ENCODE data around the gene MYL6. TPM values are rescaled to one million over a fixed set of nuclear protein-coding genes. Genes with fewer than 3 reads are reported as not detected.

The MYL6 gene
- total RNA-seq, 4 donors from 2014 or later = 1,110 to 2,359 (median 1,915) TPM

DNA sequence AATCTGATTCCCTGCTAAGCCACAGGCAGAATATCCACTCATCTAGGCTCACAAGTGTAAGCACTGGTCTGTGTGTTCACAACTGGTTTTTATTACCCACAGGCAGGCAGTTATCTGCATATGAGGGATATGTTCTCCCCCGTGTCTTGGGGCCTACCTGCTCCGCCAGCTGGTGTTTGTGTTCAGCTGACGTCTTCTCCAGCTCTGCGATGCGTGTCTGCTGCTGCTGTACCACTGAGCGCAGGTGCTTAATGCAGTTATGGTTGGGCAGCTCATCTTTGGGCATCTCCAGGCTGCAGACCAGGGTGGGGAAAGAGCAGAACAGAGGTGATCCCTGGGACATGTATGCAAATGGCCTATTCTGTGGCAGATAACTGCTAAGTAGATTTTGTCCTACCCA, 49.8 kb downstream of the MYL6 start:
- H3K4me1 ChIP-seq = no peaks in the 10 kb centered on the region
- no peak overlapping the region for H3K4me3 ChIP-seq (replicated peaks in 1 of 3)
- H3K9me3 ChIP-seq = no peaks in the 10 kb centered on the region
- DNase-seq = no peak
- H3K27ac ChIP-seq = no peak overlapping the region
- peaks cover 58 to 63% of the 10 kb centered on the region in 2 donors for H3K36me3 ChIP-seq
- intact Hi-C loops (cut with DNase I) = loop anchor here (10.0 kb wide), 1 partner anchor 257 kb away; the partner anchor contains the start of gene SPRYD4
- 91 to 96% methylated on average over 6 of the region's 6 CpGs for WGBS, 2 donors
- TF ChIP-seq, protein P1, sequence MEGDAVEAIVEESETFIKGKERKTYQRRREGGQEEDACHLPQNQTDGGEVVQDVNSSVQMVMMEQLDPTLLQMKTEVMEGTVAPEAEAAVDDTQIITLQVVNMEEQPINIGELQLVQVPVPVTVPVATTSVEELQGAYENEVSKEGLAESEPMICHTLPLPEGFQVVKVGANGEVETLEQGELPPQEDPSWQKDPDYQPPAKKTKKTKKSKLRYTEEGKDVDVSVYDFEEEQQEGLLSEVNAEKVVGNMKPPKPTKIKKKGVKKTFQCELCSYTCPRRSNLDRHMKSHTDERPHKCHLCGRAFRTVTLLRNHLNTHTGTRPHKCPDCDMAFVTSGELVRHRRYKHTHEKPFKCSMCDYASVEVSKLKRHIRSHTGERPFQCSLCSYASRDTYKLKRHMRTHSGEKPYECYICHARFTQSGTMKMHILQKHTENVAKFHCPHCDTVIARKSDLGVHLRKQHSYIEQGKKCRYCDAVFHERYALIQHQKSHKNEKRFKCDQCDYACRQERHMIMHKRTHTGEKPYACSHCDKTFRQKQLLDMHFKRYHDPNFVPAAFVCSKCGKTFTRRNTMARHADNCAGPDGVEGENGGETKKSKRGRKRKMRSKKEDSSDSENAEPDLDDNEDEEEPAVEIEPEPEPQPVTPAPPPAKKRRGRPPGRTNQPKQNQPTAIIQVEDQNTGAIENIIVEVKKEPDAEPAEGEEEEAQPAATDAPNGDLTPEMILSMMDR (IDR thresholded peaks at IDR 0.05) = no peak
- H3K27me3 ChIP-seq = no peaks in the 10 kb centered on the region

Other genes starting within 250 kb of the MYL6 start
- gene PYM1, start 230.5 kb upstream of the MYL6 start, total RNA-seq = 10 to 100 TPM; 28.6 to 48.2 (median 43.7) TPM
- 10 to 100 TPM; 20.6 to 55.9 (median 28.7) TPM for gene DGKA, start 227.2 kb upstream of the MYL6 start, total RNA-seq
- 1 to 10 TPM; 1.7 to 5.8 (median 3.0) TPM for gene PMEL, start 192.3 kb upstream of the MYL6 start, total RNA-seq
- gene CDK2, start 191.5 kb upstream of the MYL6 start, total RNA-seq = 10 to 100 TPM; 13.9 to 17.2 (median 15.8) TPM
- gene RAB5B, start 184.3 kb upstream of the MYL6 start, total RNA-seq = 100 to 1,000 TPM; 104 to 119 (median 107) TPM
- gene SUOX, start 161.1 kb upstream of the MYL6 start, total RNA-seq = 10 to 100 TPM; 18.7 to 36.8 (median 36.2) TPM
- 10 to 100 TPM in 2 of 4 donors, 1 to 10 TPM in 2; 4.2 to 10.9 (median 9.4) TPM for gene IKZF4, start 137.3 kb upstream of the MYL6 start, total RNA-seq
- 1,000 to 10,000 TPM in 1 of 4 donors, 100 to 1,000 TPM in 2, 10 to 100 TPM in 1; 81.4 to 1,193 (median 632) TPM for gene RPS26, start 116.4 kb upstream of the MYL6 start, total RNA-seq
- 10 to 100 TPM; 14.7 to 30.0 (median 20.4) TPM for gene ERBB3, start 78.2 kb upstream of the MYL6 start, total RNA-seq
- gene PA2G4, start 53.8 kb upstream of the MYL6 start, total RNA-seq = 100 to 1,000 TPM in 3 of 4 donors, 10 to 100 TPM in 1; 94.0 to 142 (median 122) TPM
- 1,000 to 10,000 TPM; 1,344 to 2,817 (median 2,330) TPM for gene RPL41, start 41.7 kb upstream of the MYL6 start, total RNA-seq
- gene ZC3H10, start 40.1 kb upstream of the MYL6 start, total RNA-seq = 1 to 10 TPM; 4.7 to 7.7 (median 5.6) TPM
- gene ESYT1, start 30.1 kb upstream of the MYL6 start, total RNA-seq = 10 to 100 TPM; 60.6 to 84.7 (median 68.7) TPM
- 100 to 1,000 TPM in 1 of 4 donors, 10 to 100 TPM in 3; 33.4 to 115 (median 48.1) TPM for gene MYL6B, start 5.8 kb upstream of the MYL6 start, total RNA-seq
- gene SMARCC2, start 31.1 kb downstream of the MYL6 start, total RNA-seq = 100 to 1,000 TPM in 1 of 4 donors, 10 to 100 TPM in 3; 76.5 to 101 (median 83.0) TPM
- gene RNF41, start 63.6 kb downstream of the MYL6 start, total RNA-seq = 10 to 100 TPM; 63.4 to 89.7 (median 73.4) TPM
- 10 to 100 TPM; 19.4 to 35.7 (median 31.4) TPM for gene NABP2, start 66.0 kb downstream of the MYL6 start, total RNA-seq
- not detected for gene SLC39A5, start 71.7 kb downstream of the MYL6 start, total RNA-seq
- 10 to 100 TPM; 15.9 to 22.3 (median 18.3) TPM for gene ANKRD52, start 100.0 kb downstream of the MYL6 start, total RNA-seq
- 10 to 100 TPM; 11.3 to 28.7 (median 19.7) TPM for gene COQ10A, start 108.6 kb downstream of the MYL6 start, total RNA-seq
- gene CS, start 142.0 kb downstream of the MYL6 start, total RNA-seq = 100 to 1,000 TPM; 110 to 190 (median 118) TPM
- gene CNPY2, start 157.6 kb downstream of the MYL6 start, total RNA-seq = 100 to 1,000 TPM; 107 to 129 (median 124) TPM
- 100 to 1,000 TPM in 3 of 4 donors, 10 to 100 TPM in 1; 95.7 to 148 (median 134) TPM for gene PAN2, start 175.6 kb downstream of the MYL6 start, total RNA-seq
- gene IL23A, start 180.5 kb downstream of the MYL6 start, total RNA-seq = 1 to 10 TPM in 1 of 4 donors, under 1 TPM in 1, not detected in 2; 0.67 to 1.1 TPM
- 100 to 1,000 TPM; 121 to 166 (median 146) TPM for gene STAT2, start 201.7 kb downstream of the MYL6 start, total RNA-seq
- gene APOF, start 204.5 kb downstream of the MYL6 start, total RNA-seq = not detected

Measured in thyroid gland (tissue), 4 donors.